ENCODE measurements around the gene GUCY1A1.

The GUCY1A1 gene

DNA sequence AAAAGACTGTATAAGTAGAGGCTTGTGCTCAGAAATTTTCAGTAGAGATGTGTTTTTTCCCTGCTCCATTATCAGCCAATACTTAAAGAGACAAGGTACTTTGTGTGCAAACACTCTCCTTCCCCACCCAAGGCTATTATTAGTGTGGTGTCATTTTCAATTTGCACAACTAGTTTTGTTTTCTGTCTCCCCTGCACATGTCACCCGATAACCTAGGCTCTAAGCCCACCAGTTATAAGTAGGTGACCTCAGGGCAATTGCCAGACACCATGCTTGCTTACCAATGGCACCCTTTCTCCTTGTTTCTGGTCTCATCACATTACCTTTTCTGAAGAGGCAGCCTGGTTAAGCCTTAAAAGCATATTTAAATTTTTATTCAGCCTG is 8.0 kb upstream of the GUCY1A1 start:
- no peak for DNase-seq (ENCODE audit: low spot score)

DNA sequence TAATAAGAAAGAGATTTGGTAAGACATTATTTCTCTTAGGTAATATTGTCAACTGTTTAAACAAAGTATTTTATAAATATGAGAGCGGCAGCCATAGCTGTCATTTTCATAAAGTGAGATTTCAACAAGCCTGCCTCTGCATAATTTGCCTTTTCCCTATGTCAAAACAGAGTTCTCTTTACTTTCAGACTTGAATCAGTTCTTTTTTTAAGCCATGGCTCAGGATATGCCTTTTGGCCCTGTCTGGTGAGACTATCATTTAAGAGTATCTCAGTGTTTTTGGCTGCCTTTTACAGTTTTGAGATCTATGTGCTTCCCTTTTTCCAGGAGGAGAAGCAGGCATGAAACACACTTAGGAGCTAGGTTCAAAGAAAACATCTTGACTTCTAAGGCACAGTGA is 7.5 kb upstream of the GUCY1A1 start:
- no peak for DNase-seq (ENCODE audit: low spot score)

GRCh38 chr4:155660436-155660835 is 6.2 kb upstream of the GUCY1A1 start:
- DNase-seq (ENCODE audit: low spot score), result no peak

DNA sequence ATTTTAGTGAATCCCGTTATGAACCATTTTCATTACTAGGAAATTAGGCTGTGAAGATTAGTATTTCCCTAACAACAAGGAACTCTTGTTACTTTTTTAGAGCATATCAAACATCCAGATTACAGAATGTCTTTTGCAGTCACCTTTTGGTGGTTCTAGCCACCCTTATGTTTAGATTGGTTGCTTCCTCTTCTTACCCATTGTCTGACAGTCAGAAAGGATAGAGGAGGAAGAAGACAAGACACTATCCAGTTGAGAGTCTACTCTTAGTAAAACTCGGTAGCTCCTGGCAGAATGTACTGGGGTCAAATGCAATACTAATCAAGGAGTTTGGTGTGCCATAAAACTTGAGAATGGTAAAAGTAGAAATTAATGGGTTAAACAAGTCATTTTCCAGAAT is 1.6 kb upstream of the GUCY1A1 start:
- no peak for DNase-seq (ENCODE audit: low spot score)

GRCh38 chr4:155667222-155667567 is 547 bp downstream of the GUCY1A1 start:
- no peak for DNase-seq (ENCODE audit: low spot score)

GRCh38 chr4:155667568-155668511 is 1.2 kb downstream of the GUCY1A1 start:
- DNase-seq (ENCODE audit: low spot score), result no peak

DNA sequence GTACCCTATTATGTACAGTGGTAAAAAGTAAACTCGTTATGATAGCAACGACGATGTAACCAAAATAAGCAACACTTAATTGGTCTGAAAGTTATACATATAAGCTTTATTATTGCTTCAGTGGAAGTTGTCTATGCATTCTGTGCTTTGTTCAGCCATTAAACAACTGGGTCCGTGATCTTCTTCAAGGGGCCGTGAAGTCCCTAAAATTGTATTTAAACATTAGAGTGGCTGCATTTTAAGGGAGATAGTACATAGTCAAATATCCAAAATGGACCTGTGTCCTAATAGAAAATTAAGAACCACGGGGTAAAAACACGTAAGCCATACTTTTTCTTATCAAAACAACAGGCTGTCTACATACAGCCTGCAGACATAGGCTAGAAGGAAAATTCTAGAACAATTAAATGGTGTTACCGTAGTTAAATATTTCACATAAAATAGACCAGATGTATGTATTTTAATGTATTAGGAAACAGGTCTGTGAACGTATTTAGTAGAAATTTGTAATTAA is 2.1 kb downstream of the GUCY1A1 start:
- no peak for DNase-seq (ENCODE audit: low spot score)

- no peak for DNase-seq (ENCODE audit: low spot score)
Observed at GRCh38 chr4:155672342-155672741, 5.7 kb downstream of the GUCY1A1 start.

GRCh38 chr4:155673453-155673979 is 6.9 kb downstream of the GUCY1A1 start:
- DNase-seq (ENCODE audit: low spot score), result no peak

GRCh38 chr4:155674669-155675071 is 8.0 kb downstream of the GUCY1A1 start:
- DNase-seq (ENCODE audit: low spot score), result no peak

GRCh38 chr4:155675709-155676429 is 9.2 kb downstream of the GUCY1A1 start:
- DNase-seq (ENCODE audit: low spot score), result no peak

GRCh38 chr4:155676430-155676825 is 9.8 kb downstream of the GUCY1A1 start:
- no peak for DNase-seq (ENCODE audit: low spot score)

DNA sequence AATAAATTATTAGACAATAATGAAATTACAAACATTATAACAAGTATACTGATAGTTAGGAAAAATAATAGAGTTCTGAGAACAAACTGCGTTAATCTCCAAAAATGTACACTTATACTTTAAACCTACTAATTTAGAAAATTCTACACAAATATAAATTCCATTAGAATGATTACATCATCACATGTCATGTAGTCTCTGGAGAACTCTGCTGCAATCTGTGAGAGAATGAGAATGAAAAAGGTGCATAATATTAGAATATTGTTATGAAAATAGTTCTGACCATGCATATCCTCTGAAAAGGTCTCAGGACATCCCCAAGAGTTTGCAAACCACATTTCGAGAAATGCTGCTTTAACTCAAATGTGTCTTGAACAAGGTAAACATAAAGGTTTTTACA is 11.4 kb downstream of the GUCY1A1 start:
- DNase-seq (ENCODE audit: low spot score), result no peak

GRCh38 chr4:155679343-155679742 is 12.7 kb downstream of the GUCY1A1 start:
- no peak for DNase-seq (ENCODE audit: low spot score)

GRCh38 chr4:155681886-155682285 is 15.2 kb downstream of the GUCY1A1 start:
- DNase-seq (ENCODE audit: low spot score), result no peak

DNA sequence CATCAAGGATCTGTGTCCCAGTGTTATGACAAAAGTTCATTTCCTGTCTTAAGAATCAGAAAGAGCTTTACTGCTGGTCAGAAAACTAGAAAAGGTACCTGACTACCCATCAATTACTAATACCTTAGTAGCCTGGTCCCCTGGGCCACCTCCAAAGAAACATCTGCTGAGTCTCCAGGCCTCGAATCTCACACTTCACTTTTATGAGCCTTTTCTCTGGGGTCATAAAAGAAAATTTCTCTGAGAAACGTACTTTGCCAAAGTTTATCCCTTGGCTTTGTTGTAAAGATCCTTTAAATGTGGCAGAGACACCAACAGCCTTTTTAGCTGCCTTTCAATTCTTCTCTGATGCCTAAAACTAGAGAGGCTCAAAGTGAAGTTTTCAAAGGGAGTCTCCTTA is 17.8 kb downstream of the GUCY1A1 start:
- DNase-seq (ENCODE audit: low spot score), result no peak

DNA sequence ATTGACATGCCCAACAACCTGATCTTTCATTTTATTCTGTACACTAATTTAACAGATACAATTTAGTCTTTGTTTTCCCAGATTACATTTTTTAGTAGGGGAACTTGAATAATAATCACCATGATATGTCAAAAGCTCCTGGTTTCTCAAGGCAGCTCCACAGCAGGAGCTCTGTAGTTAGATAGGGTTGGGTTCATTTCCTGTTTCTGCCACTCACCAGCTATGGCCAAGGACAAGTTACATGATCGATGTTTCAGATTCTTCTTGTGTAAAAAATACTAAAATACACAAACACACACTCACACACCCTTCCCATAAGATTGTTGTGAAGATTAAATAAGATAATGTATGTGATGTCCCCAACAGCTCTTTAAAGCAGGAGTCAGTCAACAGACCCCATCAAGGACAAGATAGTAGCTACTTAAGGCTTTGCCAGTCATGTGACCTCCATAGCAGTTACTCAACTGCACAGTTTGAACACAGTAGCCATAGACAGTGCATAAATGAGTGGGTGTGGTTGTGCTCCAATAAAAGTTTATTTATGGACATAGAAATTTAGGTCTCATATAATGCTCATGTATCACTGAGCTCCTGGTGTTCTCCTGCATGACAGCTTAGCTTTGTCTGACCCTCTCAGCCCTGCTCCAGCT is 18.4 kb downstream of the GUCY1A1 start:
- DNase-seq (ENCODE audit: low spot score), result no peak

DNA sequence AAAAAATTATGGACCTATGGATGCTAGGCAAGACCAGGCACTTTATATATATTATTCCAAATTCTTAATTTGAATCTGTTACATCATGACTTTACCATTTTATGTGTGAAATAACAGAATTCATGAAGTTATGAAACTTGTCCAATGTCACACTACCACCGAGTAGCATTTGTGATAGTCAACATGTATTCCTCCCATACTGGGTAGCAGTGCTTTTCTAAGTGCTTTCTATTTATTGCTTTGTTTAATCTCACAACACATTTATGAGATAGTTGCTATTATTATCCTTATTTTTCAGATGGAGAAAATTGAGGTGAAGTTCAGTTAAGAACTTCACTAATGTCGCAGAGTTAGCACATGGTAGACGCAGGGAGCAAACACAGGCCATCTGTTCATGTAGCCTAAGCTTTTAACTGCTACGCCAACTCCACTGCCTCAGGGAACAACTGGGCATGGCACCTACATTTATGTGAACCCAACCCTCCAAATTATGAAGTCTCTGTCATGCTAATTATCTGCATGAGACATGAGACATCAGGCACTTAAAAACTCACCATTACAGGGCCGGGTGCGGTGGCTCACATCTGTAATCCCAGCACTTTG is 20.8 kb downstream of the GUCY1A1 start:
- DNase-seq (ENCODE audit: low spot score), result no peak

- DNase-seq (ENCODE audit: low spot score), result no peak
Observed at GRCh38 chr4:155688211-155688610, 21.6 kb downstream of the GUCY1A1 start.

DNA sequence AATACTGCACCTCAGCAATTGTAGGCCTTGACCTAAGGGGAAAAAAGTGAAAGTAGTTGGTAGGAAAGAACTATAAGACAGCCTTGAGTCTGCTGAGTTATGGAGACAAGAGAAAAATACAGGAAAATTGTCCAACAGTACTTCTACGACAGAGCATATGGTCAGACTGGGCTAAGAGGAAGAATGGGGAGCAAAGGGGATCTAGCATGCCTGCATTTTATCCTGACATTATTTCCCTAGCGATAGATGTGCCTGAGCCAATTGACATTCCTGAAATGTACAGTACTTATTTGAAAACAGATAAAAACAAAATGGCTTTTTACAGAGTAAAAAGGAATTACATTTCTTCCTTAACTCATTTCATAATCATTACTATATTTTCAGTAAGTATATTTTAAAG is 22.2 kb downstream of the GUCY1A1 start:
- DNase-seq (ENCODE audit: low spot score), result no peak

- DNase-seq (ENCODE audit: low spot score), result no peak
Observed at GRCh38 chr4:155690044-155690837, 23.6 kb downstream of the GUCY1A1 start.

All from CD4-positive, alpha-beta T cell treated with Interleukin-6 at 100 ng/mL for 8 hours (primary cell).